Naive thymus-derived CD8-positive, alpha-beta T cell (primary cell): ENCODE results near the gene MCTP1. TPM values are rescaled to one million over a fixed set of nuclear protein-coding genes. Genes with fewer than 3 reads are reported as not detected.

Source experiments
- ATAC-seq, 2 donors: fragments of 150-1000 bp; cut with Tn5 transposase in 1 of 2; sonication (Bioruptor Pico), chemical (Tn5 transposase) in 1 of 2; 1 replicate in 1 of 2; 2 replicates in 1 of 2; pipeline ENCODE4 v1.10.0; 2021; ENCODE audit warnings: mild to moderate bottlenecking in 2 of 2, moderate library complexity in 2 of 2
- POLR2A ChIA-PET: fragments of 350-600 bp; sonication (Branson Sonifier 250); formaldehyde crosslinking; loops from one replicate; lab custom pipeline; 2021; ENCODE audit warnings: antibody characterized with exemption; lab: Charles Lee
- DNase-seq, 10 donors: peaks; one replicate each; pipeline versions ENCODE4 v3.0.0 to v3.0.0-alpha.2; 2020 to 2022
- H3K27ac Mint-ChIP-seq, 10 donors: one replicate each; pipeline ENCODE4 v1.8.0; 2020 to 2022; ENCODE audit warnings: mild to moderate bottlenecking in 10 of 10, mixed read lengths in 10 of 10, moderate library complexity in 4 of 10, inconsistent platforms in 1 of 10
- H3K27me3 Mint-ChIP-seq, 5 donors: one replicate each; pipeline ENCODE4 v1.8.0; 2021 to 2022; ENCODE audit warnings: mixed read lengths in 5 of 5
- H3K36me3 Mint-ChIP-seq, 3 donors: one replicate each; pipeline ENCODE4 v1.8.0; 2020 to 2022; ENCODE audit warnings: mixed read lengths in 3 of 3, mild to moderate bottlenecking in 2 of 3, inconsistent platforms in 1 of 3
- H3K4me1 Mint-ChIP-seq, 4 donors: one replicate each; pipeline ENCODE4 v1.8.0; 2021 to 2022; ENCODE audit warnings: mixed read lengths in 4 of 4
- H3K4me3 Mint-ChIP-seq, 10 donors: one replicate each; pipeline ENCODE4 v1.8.0; 2020 to 2022; ENCODE audit warnings: mild to moderate bottlenecking in 10 of 10, mixed read lengths in 10 of 10, moderate library complexity in 6 of 10, inconsistent platforms in 1 of 10
- H3K9me3 Mint-ChIP-seq, 9 donors: one replicate each; pipeline ENCODE4 v1.8.0; 2020 to 2022; ENCODE audit warnings: mixed read lengths in 9 of 9, mild to moderate bottlenecking in 3 of 9, inconsistent platforms in 1 of 9, moderate library complexity in 1 of 9
- polyA plus RNA-seq, 3 donors: library from polyadenylated mRNA; unstranded; fragments of 300-500 nt; fragmentation: Illumina TruSeq; gene quantifications; one replicate each; pipeline ENCODE4 v1.2.3, GENCODE V29; 2021
- total RNA-seq, 8 experiments: library from RNA in 2 of 8; stranded (reverse) in 2 of 8; gene quantifications; one replicate each; pipeline ENCODE4 v1.2.3 and lab custom pipeline; 2021 to 2026

MCTP1 gene
- total and polyA plus RNA-seq, 5 experiments from 2014 or later: 0.08 to 2.1 (median 0.62) TPM

GRCh38 chr5:95098012-95098411 is 186.9 kb downstream of the MCTP1 start:
- POLR2A ChIA-PET: no interaction called here
- H3K27me3 Mint-ChIP-seq: peaks cover 0 to 6% (median 0%) of the 10 kb centered on the region in 5 donors
- peaks cover 0 to 9% (median 0%) of the 10 kb centered on the region in 9 donors for H3K9me3 Mint-ChIP-seq
- H3K4me1 Mint-ChIP-seq: no peaks in the 10 kb centered on the region
- H3K27ac Mint-ChIP-seq: no peak overlapping the region
- H3K36me3 Mint-ChIP-seq: no peaks in the 10 kb centered on the region
- no peak for DNase-seq
- no peak overlapping the region for H3K4me3 Mint-ChIP-seq
- no peak for ATAC-seq

- POLR2A ChIA-PET: no interaction called here
- H3K36me3 Mint-ChIP-seq: peaks cover 0 to 4% (median 0%) of the 10 kb centered on the region in 3 donors
These were observed 191.7 kb downstream of the MCTP1 start for GRCh38 chr5:95093211-95093610.

GRCh38 chr5:95090774-95091173 is 194.1 kb downstream of the MCTP1 start:
- POLR2A ChIA-PET: no interaction called here
- Mint-ChIP-seq H3K4me1 (peaks cover 0 to 5% (median 0%) of the 10 kb centered on the region in 4 donors), H3K36me3 (peaks cover 0 to 4% (median 0%) of the 10 kb centered on the region in 3 donors), H3K9me3 (peaks cover 0 to 12% (median 3%) of the 10 kb centered on the region in 9 donors), H3K27ac (no peak overlapping the region), H3K4me3 (no peak overlapping the region), H3K27me3 (peaks cover 0 to 6% (median 0%) of the 10 kb centered on the region in 5 donors)
- ATAC-seq (no peak), DNase-seq (no peak)

More at GRCh38 chr5:95093211-95093610, 191.7 kb downstream of the MCTP1 start:
- H3K27ac Mint-ChIP-seq: no peak overlapping the region
- no peak overlapping the region for H3K4me3 Mint-ChIP-seq
- H3K27me3 Mint-ChIP-seq: peaks cover 0 to 6% (median 0%) of the 10 kb centered on the region in 5 donors
- DNase-seq (no peak), ATAC-seq (no peak)
- peaks cover 0 to 12% (median 5%) of the 10 kb centered on the region in 9 donors for H3K9me3 Mint-ChIP-seq
- no peaks in the 10 kb centered on the region for H3K4me1 Mint-ChIP-seq

- no peak overlapping the region for H3K4me3 Mint-ChIP-seq
- DNase-seq: no peak
- peaks cover 0 to 12% (median 2%) of the 10 kb centered on the region in 9 donors for H3K9me3 Mint-ChIP-seq
- ATAC-seq: no peak
- H3K27me3 Mint-ChIP-seq: peaks cover 0 to 6% (median 0%) of the 10 kb centered on the region in 5 donors
- peaks cover 0 to 4% (median 0%) of the 10 kb centered on the region in 3 donors for H3K36me3 Mint-ChIP-seq
- POLR2A ChIA-PET: no interaction called here
- no peak overlapping the region for H3K27ac Mint-ChIP-seq
- peaks cover 0 to 5% (median 0%) of the 10 kb centered on the region in 4 donors for H3K4me1 Mint-ChIP-seq
These were observed 197.0 kb downstream of the MCTP1 start for GRCh38 chr5:95087816-95088317.

- no peak overlapping the region for H3K27ac Mint-ChIP-seq
- peaks cover 0 to 6% (median 0%) of the 10 kb centered on the region in 5 donors for H3K27me3 Mint-ChIP-seq
- DNase-seq (no peak), ATAC-seq (no peak)
- POLR2A ChIA-PET: no interaction called here
- H3K36me3 Mint-ChIP-seq: peaks cover 0 to 4% (median 0%) of the 10 kb centered on the region in 3 donors
- no peak overlapping the region for H3K4me3 Mint-ChIP-seq
- peaks cover 0 to 12% (median 2%) of the 10 kb centered on the region in 9 donors for H3K9me3 Mint-ChIP-seq
- peaks cover 0 to 7% (median 1%) of the 10 kb centered on the region in 4 donors for H3K4me1 Mint-ChIP-seq
These were observed 197.7 kb downstream of the MCTP1 start for GRCh38 chr5:95086927-95087815.

- POLR2A ChIA-PET: no interaction called here
- H3K36me3 Mint-ChIP-seq: no peaks in the 10 kb centered on the region
- DNase-seq (no peak), ATAC-seq (no peak)
- H3K27me3 Mint-ChIP-seq: peaks cover 0 to 6% (median 0%) of the 10 kb centered on the region in 5 donors
- peaks cover 0 to 2% (median 0%) of the 10 kb centered on the region in 9 donors for H3K9me3 Mint-ChIP-seq
- H3K4me3 Mint-ChIP-seq: no peak overlapping the region
- H3K27ac Mint-ChIP-seq: no peak overlapping the region
- peaks cover 4 to 25% (median 11%) of the 10 kb centered on the region in 4 donors for H3K4me1 Mint-ChIP-seq
These were observed 200.1 kb downstream of the MCTP1 start for GRCh38 chr5:95084757-95085156.

- no peak for ATAC-seq
- H3K4me1 Mint-ChIP-seq: peaks cover 4 to 29% (median 11%) of the 10 kb centered on the region in 4 donors
- no peaks in the 10 kb centered on the region for H3K36me3 Mint-ChIP-seq
- H3K27ac Mint-ChIP-seq: peak overlapping the region in 1 of 10 donors; percentile 9
- H3K4me3 Mint-ChIP-seq: no peak overlapping the region
- H3K27me3 Mint-ChIP-seq: peaks cover 0 to 6% (median 0%) of the 10 kb centered on the region in 5 donors
- POLR2A ChIA-PET: no interaction called here
- DNase-seq: no peak
- peaks cover 0 to 2% (median 0%) of the 10 kb centered on the region in 9 donors for H3K9me3 Mint-ChIP-seq
These were observed 201.3 kb downstream of the MCTP1 start for GRCh38 chr5:95083606-95084005.

- DNase-seq (no peak), ATAC-seq (no peak)
- H3K9me3 Mint-ChIP-seq: peaks cover 0 to 2% (median 0%) of the 10 kb centered on the region in 9 donors
- POLR2A ChIA-PET: no interaction called here
- peaks cover 0 to 6% (median 0%) of the 10 kb centered on the region in 5 donors for H3K27me3 Mint-ChIP-seq
- H3K4me3 Mint-ChIP-seq: peak overlapping the region; percentile 34 to 78 (median 63)
- peak overlapping the region in 9 of 10 donors; percentile 2 to 83 (median 54) for H3K27ac Mint-ChIP-seq
- peaks cover 4 to 28% (median 11%) of the 10 kb centered on the region in 4 donors for H3K4me1 Mint-ChIP-seq
- no peaks in the 10 kb centered on the region for H3K36me3 Mint-ChIP-seq
These were observed 202.9 kb downstream of the MCTP1 start for GRCh38 chr5:95081982-95082381.

- Mint-ChIP-seq H3K4me1 (peaks cover 4 to 26% (median 11%) of the 10 kb centered on the region in 4 donors), H3K27me3 (peaks cover 0 to 6% (median 1%) of the 10 kb centered on the region in 5 donors), H3K27ac (peak overlapping the region in 9 of 10 donors; percentile 2 to 83 (median 54)), H3K36me3 (no peaks in the 10 kb centered on the region), H3K9me3 (peaks cover 0 to 2% (median 0%) of the 10 kb centered on the region in 9 donors), H3K4me3 (peak overlapping the region; percentile 34 to 78 (median 63))
- DNase-seq (peak in 4 of 10 donors; percentile 12 to 32 (median 20)), ATAC-seq (peak; percentile 63 to 67)
- POLR2A ChIA-PET: no interaction called here
These were observed 203.4 kb downstream of the MCTP1 start for GRCh38 chr5:95081500-95081960.

- peaks cover 4 to 26% (median 11%) of the 10 kb centered on the region in 4 donors for H3K4me1 Mint-ChIP-seq
- H3K9me3 Mint-ChIP-seq: peaks cover 0 to 2% (median 0%) of the 10 kb centered on the region in 9 donors
- DNase-seq: no peak
- H3K4me3 Mint-ChIP-seq: peak overlapping the region in 3 of 10 donors; percentile 5 to 50 (median 7)
- POLR2A ChIA-PET: no interaction called here
- ATAC-seq: no peak
- no peaks in the 10 kb centered on the region for H3K36me3 Mint-ChIP-seq
- peak overlapping the region in 1 of 10 donors; percentile 19 for H3K27ac Mint-ChIP-seq
- peaks cover 0 to 6% (median 1%) of the 10 kb centered on the region in 5 donors for H3K27me3 Mint-ChIP-seq
These were observed 204.5 kb downstream of the MCTP1 start for GRCh38 chr5:95080441-95080840.

GRCh38 chr5:95080030-95080429 is 204.9 kb downstream of the MCTP1 start:
- DNase-seq: no peak
- H3K36me3 Mint-ChIP-seq: no peaks in the 10 kb centered on the region
- H3K27ac Mint-ChIP-seq: no peak overlapping the region
- peaks cover 4 to 30% (median 11%) of the 10 kb centered on the region in 4 donors for H3K4me1 Mint-ChIP-seq
- H3K27me3 Mint-ChIP-seq: peaks cover 0 to 6% (median 1%) of the 10 kb centered on the region in 5 donors
- peaks cover 0 to 2% (median 0%) of the 10 kb centered on the region in 9 donors for H3K9me3 Mint-ChIP-seq
- ATAC-seq: no peak
- POLR2A ChIA-PET: no interaction called here
- peak overlapping the region in 1 of 10 donors; percentile 50 for H3K4me3 Mint-ChIP-seq

- H3K27me3 Mint-ChIP-seq: peaks cover 0 to 6% (median 1%) of the 10 kb centered on the region in 5 donors
- no peak overlapping the region for H3K4me3 Mint-ChIP-seq
- no peaks in the 10 kb centered on the region for H3K36me3 Mint-ChIP-seq
- peaks cover 0 to 2% (median 0%) of the 10 kb centered on the region in 9 donors for H3K9me3 Mint-ChIP-seq
- POLR2A ChIA-PET: no interaction called here
- ATAC-seq: no peak
- peaks cover 4 to 33% (median 11%) of the 10 kb centered on the region in 4 donors for H3K4me1 Mint-ChIP-seq
- DNase-seq: no peak
- no peak overlapping the region for H3K27ac Mint-ChIP-seq
These were observed 206.0 kb downstream of the MCTP1 start for GRCh38 chr5:95078868-95079267.
